ENCODE results near the gene ARHGAP33. TPM values are rescaled to one million over a fixed set of nuclear protein-coding genes. Genes with fewer than 3 reads are reported as not detected.
"Not testable (repeated sequence)": the region's sequence is repeated elsewhere in the genome, so short reads cannot be mapped to it uniquely, and the experiment has no call there.

The ARHGAP33 gene
- total and polyA plus RNA-seq, 2 experiments from 2014 or later: 11.6 to 22.1 TPM

GRCh38 chr19:35833972-35834371, 58.6 kb downstream of the ARHGAP33 start (continued):
- no peak for TF ChIP-seq ZNF462 (CRISPR knock-in tag; IDR thresholded peaks at IDR 0.05)
- no peak for TF ChIP-seq POLR2AphosphoS5 (IDR thresholded peaks at IDR 0.05; ENCODE audit: low read depth)
- TF ChIP-seq ZNF331 (CRISPR knock-in tag; IDR thresholded peaks at IDR 0.05; ENCODE audit: low read depth): no peak
- TF ChIP-seq ZNF114 (CRISPR knock-in tag; IDR thresholded peaks at IDR 0.05): no peak
- TF ChIP-seq, protein P1, sequence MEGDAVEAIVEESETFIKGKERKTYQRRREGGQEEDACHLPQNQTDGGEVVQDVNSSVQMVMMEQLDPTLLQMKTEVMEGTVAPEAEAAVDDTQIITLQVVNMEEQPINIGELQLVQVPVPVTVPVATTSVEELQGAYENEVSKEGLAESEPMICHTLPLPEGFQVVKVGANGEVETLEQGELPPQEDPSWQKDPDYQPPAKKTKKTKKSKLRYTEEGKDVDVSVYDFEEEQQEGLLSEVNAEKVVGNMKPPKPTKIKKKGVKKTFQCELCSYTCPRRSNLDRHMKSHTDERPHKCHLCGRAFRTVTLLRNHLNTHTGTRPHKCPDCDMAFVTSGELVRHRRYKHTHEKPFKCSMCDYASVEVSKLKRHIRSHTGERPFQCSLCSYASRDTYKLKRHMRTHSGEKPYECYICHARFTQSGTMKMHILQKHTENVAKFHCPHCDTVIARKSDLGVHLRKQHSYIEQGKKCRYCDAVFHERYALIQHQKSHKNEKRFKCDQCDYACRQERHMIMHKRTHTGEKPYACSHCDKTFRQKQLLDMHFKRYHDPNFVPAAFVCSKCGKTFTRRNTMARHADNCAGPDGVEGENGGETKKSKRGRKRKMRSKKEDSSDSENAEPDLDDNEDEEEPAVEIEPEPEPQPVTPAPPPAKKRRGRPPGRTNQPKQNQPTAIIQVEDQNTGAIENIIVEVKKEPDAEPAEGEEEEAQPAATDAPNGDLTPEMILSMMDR (conservative IDR thresholded peaks at IDR 0.05; ENCODE audit: low read depth in 2 of 2): no peak
- TF ChIP-seq STAT1 (IDR thresholded peaks at IDR 0.05; ENCODE audit: unreplicated experiment): no peak
- TF ChIP-seq ETS1 (IDR thresholded peaks at IDR 0.05): no peak
- TF ChIP-seq CREB1 (CRISPR knock-in tag; IDR thresholded peaks at IDR 0.05; ENCODE audit: low read depth): no peak
- TF ChIP-seq EZH2 (IDR thresholded peaks at IDR 0.05; ENCODE audit: low read depth, unreplicated experiment): no peak
- TF ChIP-seq EZH2phosphoT487 (IDR thresholded peaks at IDR 0.05; ENCODE audit: unreplicated experiment): no peak
- TF ChIP-seq JUNB (IDR thresholded peaks at IDR 0.05; ENCODE audit: unreplicated experiment): no peak

- ATAC-seq; H3K4me3 ChIP-seq; H3K9me2 ChIP-seq (ENCODE audit: insufficient read depth); H3K36me3 ChIP-seq (ENCODE audit: insufficient read depth); H3K4me2 ChIP-seq; H3F3A ChIP-seq (replicated peaks; ENCODE audit: low read depth); H3K27me3 ChIP-seq (ENCODE audit: insufficient read depth); H3K79me2 ChIP-seq (replicated peaks; ENCODE audit: insufficient read depth); H3K4me3 Mint-ChIP-seq; H3K36me3 Mint-ChIP-seq (ENCODE audit: low read depth); H3K9me3 Mint-ChIP-seq; H3K4me1 ChIP-seq (ENCODE audit: insufficient read depth); H3K27ac Mint-ChIP-seq; H4K20me1 ChIP-seq (replicated peaks; ENCODE audit: insufficient read depth); H3K27me3 Mint-ChIP-seq (ENCODE audit: insufficient read depth, low read depth, poor library complexity); H3K27ac ChIP-seq (ENCODE audit: low read depth); DNase-seq (ENCODE audit: low spot score); H2AFZ ChIP-seq; H3K4me1 Mint-ChIP-seq: not testable (repeated sequence)
Measured at GRCh38 chr19:35836096-35836495, 60.7 kb downstream of the ARHGAP33 start.

Data from GM23338 (cell line).